CD4-positive, alpha-beta T cell treated with Interleukin-21 for 1 hour (primary cell): ENCODE results near the gene ELMO1.

Experiments
- DNase-seq: peaks from one replicate; pipeline ENCODE4 v3.0.0-alpha.2; 2020

The ELMO1 gene

GRCh38 chr7:36961693-36962092 is 487.0 kb downstream of the ELMO1 start:
- DNase-seq, result no peak

- no peak for DNase-seq
Observed at GRCh38 chr7:36961097-36961496, 487.6 kb downstream of the ELMO1 start.

- no peak for DNase-seq
Observed at GRCh38 chr7:36960105-36960504, 488.6 kb downstream of the ELMO1 start.

- DNase-seq, result no peak
Observed at GRCh38 chr7:36958111-36958733, 490.4 kb downstream of the ELMO1 start.

- DNase-seq, result no peak
Observed at GRCh38 chr7:36957620-36958019, 491.0 kb downstream of the ELMO1 start.

GRCh38 chr7:36956814-36957213 is 491.9 kb downstream of the ELMO1 start:
- DNase-seq, result no peak

GRCh38 chr7:36955456-36956129 is 493.1 kb downstream of the ELMO1 start:
- no peak for DNase-seq

- no peak for DNase-seq
Observed at GRCh38 chr7:36951257-36951697, 497.4 kb downstream of the ELMO1 start.

- DNase-seq, result no peak
Observed at GRCh38 chr7:36949711-36950600, 498.7 kb downstream of the ELMO1 start.

GRCh38 chr7:36946401-36946739 is 502.3 kb downstream of the ELMO1 start:
- DNase-seq, result no peak

- no peak for DNase-seq
Observed at GRCh38 chr7:36945612-36946400, 502.9 kb downstream of the ELMO1 start.

GRCh38 chr7:36944838-36945237 is 503.8 kb downstream of the ELMO1 start:
- DNase-seq, result no peak

- no peak for DNase-seq
Observed at GRCh38 chr7:36943591-36944435, 504.9 kb downstream of the ELMO1 start.

GRCh38 chr7:36942955-36943354 is 505.7 kb downstream of the ELMO1 start:
- DNase-seq, result no peak

GRCh38 chr7:36942541-36942940 is 506.1 kb downstream of the ELMO1 start:
- no peak for DNase-seq

GRCh38 chr7:36942025-36942424 is 506.6 kb downstream of the ELMO1 start:
- DNase-seq, result no peak

- no peak for DNase-seq
Observed at GRCh38 chr7:36941359-36941758, 507.3 kb downstream of the ELMO1 start.

- no peak for DNase-seq
Observed at GRCh38 chr7:36939816-36940215, 508.8 kb downstream of the ELMO1 start.

- DNase-seq, result peak; percentile 21
Observed at GRCh38 chr7:36937754-36938563, 510.7 kb downstream of the ELMO1 start.

GRCh38 chr7:36931892-36932291 is 516.8 kb downstream of the ELMO1 start:
- DNase-seq, result no peak

- no peak for DNase-seq
Observed at GRCh38 chr7:36929791-36930190, 518.9 kb downstream of the ELMO1 start.
